Mesenchymal stem cell (in vitro differentiated cells and primary cell): ENCODE results near the gene SOX6. TPM values are rescaled to one million over a fixed set of nuclear protein-coding genes. Genes with fewer than 3 reads are reported as not detected.
A peak's percentile ranks its signal among the peaks of the same experiment; 100 is the strongest.

Experiments used
- DNase-seq: peaks from one replicate; pipeline ENCODE4 v3.0.0-alpha.2; 2013
- H2AFZ ChIP-seq: one replicate; pipeline ENCODE4 v1.6.1; 2013; ENCODE audit warnings: low read depth, mild to moderate bottlenecking, control low read depth, inconsistent platforms, low read length, moderate library complexity
- H2AK5ac ChIP-seq: 2 replicates; pipeline ENCODE4 v1.6.1; 2013; ENCODE audit warnings: low read length, moderate library complexity, mild to moderate bottlenecking, inconsistent platforms; ENCODE audit not compliant: severe bottlenecking
- H2BK120ac ChIP-seq: one replicate; pipeline ENCODE4 v1.6.1; 2013; ENCODE audit warnings: low read depth, mild to moderate bottlenecking, inconsistent platforms, low read length, moderate library complexity
- H2BK12ac ChIP-seq, 2 experiments: one replicate each; pipeline ENCODE4 v1.6.1; 2013; ENCODE audit warnings: inconsistent platforms in 2 of 2, low read length in 2 of 2, mild to moderate bottlenecking in 2 of 2, moderate library complexity in 2 of 2, control low read depth in 1 of 2
- H2BK15ac ChIP-seq: one replicate; pipeline ENCODE4 v1.6.1; 2013; ENCODE audit warnings: mild to moderate bottlenecking, low read depth, inconsistent platforms; ENCODE audit not compliant: poor library complexity, severe bottlenecking
- H2BK5ac ChIP-seq: 2 replicates; pipeline ENCODE4 v1.6.1; 2013; ENCODE audit warnings: low read depth, mild to moderate bottlenecking, low read length, control low read depth, inconsistent platforms; ENCODE audit not compliant: poor library complexity, severe bottlenecking
- H3K14ac ChIP-seq, 2 experiments: one replicate each; pipeline ENCODE4 v1.6.1; 2013; ENCODE audit warnings: inconsistent platforms in 2 of 2, low read length in 2 of 2, control low read depth in 1 of 2, mild to moderate bottlenecking in 1 of 2, moderate library complexity in 1 of 2
- H3K18ac ChIP-seq, 2 experiments: one replicate each; pipeline ENCODE4 v1.6.1; 2013; ENCODE audit warnings: inconsistent platforms in 2 of 2, low read length in 2 of 2, control low read depth in 1 of 2, low read depth in 1 of 2, mild to moderate bottlenecking in 1 of 2
- H3K23ac ChIP-seq, 2 experiments: one replicate each; pipeline ENCODE4 v1.6.1; 2013; ENCODE audit warnings: inconsistent platforms in 2 of 2, low read length in 2 of 2, mild to moderate bottlenecking in 2 of 2, moderate library complexity in 2 of 2, control low read depth in 1 of 2
- H3K27ac ChIP-seq: 2 replicates; pipeline ENCODE4 v1.5.1; 2013; ENCODE audit warnings: mild to moderate bottlenecking, moderate library complexity, low read length, control low read depth, inconsistent platforms; ENCODE audit not compliant: poor library complexity, severe bottlenecking
- H3K27me3 ChIP-seq, 2 experiments: 2 replicates each; pipeline versions ENCODE4 v1.6.1 to v1.7.0; 2013; ENCODE audit warnings: low read length in 2 of 2, mild to moderate bottlenecking in 2 of 2, moderate library complexity in 2 of 2, control low read depth in 1 of 2, inconsistent platforms in 1 of 2; ENCODE audit not compliant: control insufficient read depth in 1 of 2, insufficient read depth in 1 of 2
- H3K36me3 ChIP-seq, 2 experiments: 2 replicates each; pipeline versions ENCODE4 v1.6.1 to v1.7.0; 2013; ENCODE audit warnings: low read length in 2 of 2, control low read depth in 1 of 2, inconsistent platforms in 1 of 2, low read depth in 1 of 2, mild to moderate bottlenecking in 1 of 2; ENCODE audit not compliant: insufficient read depth in 2 of 2, control insufficient read depth in 1 of 2
- H3K4ac ChIP-seq, 2 experiments: one replicate each; pipeline ENCODE4 v1.6.1; 2013; ENCODE audit warnings: inconsistent platforms in 2 of 2, low read length in 2 of 2, mild to moderate bottlenecking in 2 of 2, moderate library complexity in 2 of 2, control low read depth in 1 of 2, low read depth in 1 of 2
- H3K4me1 ChIP-seq: 2 replicates; pipeline ENCODE4 v1.6.1; 2013; ENCODE audit warnings: low read depth, low read length, control low read depth; ENCODE audit not compliant: control insufficient read depth, insufficient read depth
- H3K4me2 ChIP-seq: 2 replicates; pipeline ENCODE4 v1.6.1; 2013; ENCODE audit warnings: low read length, mild to moderate bottlenecking, inconsistent platforms; ENCODE audit not compliant: poor library complexity, severe bottlenecking
- H3K4me3 ChIP-seq, 2 experiments: 2 replicates each; pipeline versions ENCODE4 v1.5.1 to v1.7.0; 2013; ENCODE audit warnings: low read length in 2 of 2, mild to moderate bottlenecking in 2 of 2, control low read depth in 1 of 2, low read depth in 1 of 2; ENCODE audit not compliant: insufficient read depth in 1 of 2
- H3K79me1 ChIP-seq: replicated peaks from 2 replicates; pipeline ENCODE4 v1.6.1; 2013; ENCODE audit warnings: mild to moderate bottlenecking, control low read depth, low read length, inconsistent platforms; ENCODE audit not compliant: poor library complexity, severe bottlenecking
- H3K9ac ChIP-seq: 2 replicates; pipeline ENCODE4 v1.7.0; 2013; ENCODE audit warnings: mild to moderate bottlenecking, low read length, moderate library complexity
- H3K9me3 ChIP-seq: 2 replicates; pipeline ENCODE4 v1.7.0; 2013; ENCODE audit warnings: mild to moderate bottlenecking, low read length; ENCODE audit not compliant: control insufficient read depth
- H4K8ac ChIP-seq: one replicate; pipeline ENCODE4 v1.6.1; 2013; ENCODE audit warnings: inconsistent platforms, mild to moderate bottlenecking, low read length, moderate library complexity
- H4K91ac ChIP-seq: one replicate; pipeline ENCODE4 v1.6.1; 2013; ENCODE audit warnings: mild to moderate bottlenecking, low read length, inconsistent platforms
- WGBS: methylation state at CpG from one replicate; pipeline ENCODE4 v1.1.7; 2013; ENCODE audit warnings: mixed read lengths; 5-methylcytosine and 5-hydroxymethylcytosine counted together
- polyA plus RNA-seq, 2 experiments: library from polyadenylated mRNA; stranded (reverse); fragments of 200-250 nt; gene quantifications; one replicate each; pipeline ENCODE4 v1.2.3, GENCODE V29; 2013

Gene SOX6
- polyA plus RNA-seq (2013, experiment 1 of 2): 9.2 TPM
- 8.5 TPM for polyA plus RNA-seq (2013, experiment 2 of 2)

DNA sequence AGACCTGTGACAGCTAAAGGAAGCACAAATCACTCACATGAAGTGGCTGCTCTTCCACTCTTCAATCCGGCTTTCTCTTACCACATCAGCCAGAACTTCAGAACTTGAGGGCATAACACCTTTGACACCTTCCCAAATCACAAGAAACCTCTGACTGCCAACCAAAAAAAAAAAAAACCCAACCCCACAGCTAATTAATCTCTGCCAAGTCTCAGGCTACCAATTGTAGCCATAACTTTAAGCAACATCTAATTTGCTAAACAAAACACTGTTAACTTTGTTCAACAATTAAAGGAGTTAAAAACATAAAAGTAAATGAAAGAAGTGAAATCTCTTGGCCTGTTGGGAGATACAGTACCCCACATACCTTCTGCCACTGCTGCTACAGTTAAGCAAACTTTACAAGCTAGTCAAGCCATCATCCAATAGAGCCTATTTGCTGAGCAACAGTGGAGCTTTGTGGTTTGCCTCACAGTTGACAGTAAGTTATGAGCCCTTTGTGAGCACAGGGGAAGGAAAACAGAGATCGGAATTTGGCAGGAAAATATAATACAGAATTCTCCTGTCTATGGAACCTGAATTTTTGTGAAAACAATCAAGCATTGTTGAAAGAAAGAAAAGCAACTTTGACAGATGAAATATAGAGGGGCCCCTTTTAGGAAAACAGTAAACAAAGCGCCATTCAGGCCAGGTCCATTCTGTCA, at the start of gene SOX6:
Gene SOX6, minus strand, starts transcription at position 490 of the 704 bp plus-strand sequence. CDS start 15,298 bp downstream, outside the sequence.
- Histone ChIP-seq H2BK12ac (no peak within 1 kb of the TSS), H2BK120ac (no peak within 1 kb of the TSS), H3K9ac (no peak within 1 kb of the TSS), H3K23ac (no peak within 1 kb of the TSS), H3K4me2 (no peak within 1 kb of the TSS), H3K79me1 (peaks cover 13% of the 10 kb centered on the region), H2BK5ac (no peak within 1 kb of the TSS), H3K18ac (no peak within 1 kb of the TSS), H3K4ac (no peak within 1 kb of the TSS), H2AFZ (no peak within 1 kb of the TSS), H3K9me3 (no peaks in the 10 kb centered on the region), H4K8ac (no peak within 1 kb of the TSS), H3K36me3 (no peaks in the 10 kb centered on the region), H4K91ac (no peak within 1 kb of the TSS), H3K14ac (no peak within 1 kb of the TSS), H3K4me1 (no peaks in the 10 kb centered on the region), H2BK15ac (no peak within 1 kb of the TSS), H3K27me3 (no peaks in the 10 kb centered on the region), H2AK5ac (no peak within 1 kb of the TSS), H3K4me3 (peak within 1 kb of the TSS in 1 of 2 experiments; percentile 42), H3K27ac (no peak within 1 kb of the TSS)
- WGBS: 47% methylated on average over 2 of the region's 3 CpGs
- DNase-seq: peak; percentile 51

DNA sequence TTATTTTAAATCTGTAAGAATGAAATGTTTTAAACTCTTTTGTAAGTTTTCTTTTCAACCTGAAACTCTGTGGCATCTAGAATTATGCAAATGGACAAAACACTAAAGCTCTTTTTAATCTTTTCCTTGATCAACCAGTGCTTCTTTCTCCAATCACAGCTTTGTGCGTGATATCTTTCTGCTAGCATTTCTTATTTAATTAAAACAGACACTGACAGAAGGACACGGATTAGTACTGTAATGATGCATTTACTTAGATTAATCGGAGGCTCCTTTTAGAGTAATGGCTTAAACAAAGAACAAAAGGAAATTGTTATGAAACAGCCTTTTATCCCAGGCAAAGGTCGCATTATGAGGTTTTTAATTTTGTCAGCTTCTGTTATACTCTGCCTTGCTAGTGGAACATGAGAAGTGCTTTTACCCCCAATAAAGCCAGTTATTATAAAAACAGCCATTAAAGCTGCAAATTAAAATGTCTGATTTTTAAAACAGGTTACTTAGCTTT, 48.5 kb upstream of the SOX6 start:
- no peak for DNase-seq
- Histone ChIP-seq H3K4me1 (no peaks in the 10 kb centered on the region), H3K9ac (no peak overlapping the region), H2BK5ac (no peak overlapping the region), H3K27me3 (no peaks in the 10 kb centered on the region), H3K23ac (no peak overlapping the region), H3K4me2 (no peak overlapping the region), H4K91ac (no peak overlapping the region), H2BK120ac (no peak overlapping the region), H3K4ac (no peak overlapping the region), H2BK15ac (no peak overlapping the region), H3K18ac (no peak overlapping the region), H2AFZ (no peak overlapping the region), H4K8ac (no peak overlapping the region), H3K14ac (no peak overlapping the region), H3K27ac (no peak overlapping the region), H2BK12ac (no peak overlapping the region), H2AK5ac (no peak overlapping the region), H3K9me3 (no peaks in the 10 kb centered on the region), H3K79me1 (no peaks in the 10 kb centered on the region), H3K4me3 (no peak overlapping the region), H3K36me3 (no peaks in the 10 kb centered on the region)
- WGBS: 81% methylated on average over 2 of the region's 4 CpGs

DNA sequence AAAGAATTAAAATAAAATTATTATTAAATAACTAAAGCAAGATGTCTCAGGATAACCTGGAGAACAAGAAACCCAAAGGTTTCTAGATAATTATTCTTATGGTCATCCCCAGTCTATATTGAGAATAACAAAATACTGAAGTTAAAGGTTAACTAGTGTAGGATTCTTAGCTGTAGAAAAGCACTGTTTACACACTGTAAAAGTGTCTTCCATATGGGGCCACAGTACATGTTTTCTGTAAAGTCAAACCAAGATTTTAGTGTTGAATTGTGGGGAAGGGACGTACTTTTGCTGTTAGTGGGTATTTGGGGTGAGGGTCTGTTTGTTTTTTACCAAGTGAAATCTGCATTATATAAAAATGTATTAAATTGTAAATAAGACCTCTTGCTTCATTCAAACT, 47.5 kb upstream of the SOX6 start:
- Histone ChIP-seq H4K91ac (no peak overlapping the region), H3K9ac (no peak overlapping the region), H2BK12ac (no peak overlapping the region), H2AK5ac (no peak overlapping the region), H3K27me3 (no peaks in the 10 kb centered on the region), H2BK5ac (no peak overlapping the region), H3K4ac (no peak overlapping the region), H2BK15ac (no peak overlapping the region), H3K36me3 (no peaks in the 10 kb centered on the region), H3K4me2 (no peak overlapping the region), H2BK120ac (no peak overlapping the region), H3K4me3 (no peak overlapping the region), H3K27ac (no peak overlapping the region), H3K18ac (no peak overlapping the region), H3K79me1 (no peaks in the 10 kb centered on the region), H3K4me1 (no peaks in the 10 kb centered on the region), H2AFZ (no peak overlapping the region), H3K9me3 (no peaks in the 10 kb centered on the region), H3K14ac (no peak overlapping the region), H3K23ac (no peak overlapping the region), H4K8ac (no peak overlapping the region)
- no peak for DNase-seq
- WGBS: 67% methylated on average over 1 of the region's 1 CpG

DNA sequence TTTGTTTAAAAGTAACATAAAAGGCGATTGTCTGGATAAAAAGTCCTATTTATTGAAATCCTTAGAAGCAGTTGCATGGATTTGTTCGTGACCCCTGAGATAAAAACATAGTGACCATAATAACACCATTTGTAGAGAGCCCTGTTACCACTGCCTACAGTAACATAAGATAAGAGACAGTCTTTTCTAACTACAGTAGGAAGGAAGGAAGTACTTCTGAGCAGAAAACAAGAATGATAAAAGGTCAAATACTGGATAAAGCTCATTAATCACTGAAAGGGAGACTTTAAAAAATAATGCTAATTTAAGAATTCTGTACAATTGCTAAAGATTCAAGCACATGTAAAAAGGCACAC, 47.1 kb upstream of the SOX6 start:
- H2BK15ac ChIP-seq: no peak overlapping the region
- no peak overlapping the region for H2BK12ac ChIP-seq
- no peaks in the 10 kb centered on the region for H3K9me3 ChIP-seq
- no peak overlapping the region for H2BK5ac ChIP-seq
- H4K91ac ChIP-seq: no peak overlapping the region
- 17% methylated on average over 2 of the region's 2 CpGs for WGBS
- H2AK5ac ChIP-seq: no peak overlapping the region
- no peak overlapping the region for H2AFZ ChIP-seq
- H2BK120ac ChIP-seq: no peak overlapping the region
- H3K18ac ChIP-seq: no peak overlapping the region
- H3K4me2 ChIP-seq: no peak overlapping the region
- DNase-seq: no peak
- no peak overlapping the region for H3K4ac ChIP-seq
- H3K9ac ChIP-seq: no peak overlapping the region
- H4K8ac ChIP-seq: no peak overlapping the region
- H3K23ac ChIP-seq: no peak overlapping the region
- no peaks in the 10 kb centered on the region for H3K79me1 ChIP-seq
- H3K4me3 ChIP-seq: no peak overlapping the region
- peak overlapping the region; percentile 53 for H3K27ac ChIP-seq
- no peaks in the 10 kb centered on the region for H3K36me3 ChIP-seq
- H3K14ac ChIP-seq: no peak overlapping the region
- H3K4me1 ChIP-seq: no peaks in the 10 kb centered on the region
- no peaks in the 10 kb centered on the region for H3K27me3 ChIP-seq
